RWPE1 (cell line): ENCODE results near the gene UNC5B.

Experiments
- CTCF ChIA-PET: fragments of 350-600 bp; sonication (Branson Sonifier 250); formaldehyde crosslinking; extraction: SDS; loops from one replicate; lab custom pipeline; 2021; lab: Yijun Ruan, JAX
- POLR2A ChIA-PET: fragments of 400-600 bp; formaldehyde crosslinking; extraction: SDS; loops from one replicate; lab custom pipeline; 2020; ENCODE audit warnings: antibody characterized with exemption; ENCODE audit not compliant: low non-redundant PET; lab: Yijun Ruan, JAX
- DNase-seq: peaks from one replicate; pipeline ENCODE4 v3.0.0; 2012; ENCODE audit warnings: low spot score
- H3K27ac ChIP-seq: fragments of 450-650 bp; 2 replicates; pipeline ENCODE4 v1.5.1; 2017
- TF ChIP-seq, protein P1 (sequence below): fragments of 450-650 bp; conservative IDR thresholded peaks from 2 replicates; pipeline ENCODE4 v1.5.1; 2017; ENCODE audit warnings: low read depth, mild to moderate bottlenecking

Gene UNC5B

DNA sequence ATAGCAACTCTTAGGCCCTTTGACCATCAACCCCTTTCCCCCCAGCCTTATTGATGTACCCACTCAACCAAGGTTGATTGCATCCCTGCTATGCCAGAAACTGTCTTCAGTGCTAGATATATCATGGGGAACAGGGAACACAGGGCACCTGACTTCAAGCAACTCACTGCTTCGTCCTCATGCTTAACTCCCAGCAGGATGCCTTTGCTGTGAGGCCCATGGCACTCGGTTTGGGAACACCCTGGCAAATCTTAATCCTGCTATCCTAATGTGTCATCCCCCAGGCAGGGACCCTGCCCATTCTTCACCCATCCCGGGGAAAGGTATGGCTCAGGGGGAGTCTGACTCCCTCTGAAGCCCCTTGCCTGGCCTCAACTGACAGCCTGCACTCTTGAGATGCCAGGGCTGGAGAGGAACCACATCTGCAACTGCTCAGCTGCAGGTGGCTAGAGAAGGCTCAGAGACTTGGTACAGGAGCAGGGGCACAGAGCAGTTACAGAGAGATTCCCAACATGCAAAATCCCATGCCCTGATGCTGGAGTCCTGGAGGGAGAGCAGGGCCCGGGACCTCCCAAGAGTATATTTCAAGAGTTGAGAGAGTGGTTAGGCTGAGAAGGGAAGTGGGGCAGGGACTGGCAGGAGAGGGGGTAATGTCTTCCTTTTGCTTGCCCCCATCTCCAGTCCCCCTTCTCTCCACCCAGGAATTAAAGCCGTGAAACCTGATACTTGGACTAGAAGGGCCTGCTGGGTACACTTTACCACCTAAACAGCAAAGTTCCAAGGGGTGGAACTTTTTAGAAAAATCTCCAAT is 2.4 kb upstream of the UNC5B start:
- no peak overlapping the region for H3K27ac ChIP-seq
- TF ChIP-seq, protein P1, sequence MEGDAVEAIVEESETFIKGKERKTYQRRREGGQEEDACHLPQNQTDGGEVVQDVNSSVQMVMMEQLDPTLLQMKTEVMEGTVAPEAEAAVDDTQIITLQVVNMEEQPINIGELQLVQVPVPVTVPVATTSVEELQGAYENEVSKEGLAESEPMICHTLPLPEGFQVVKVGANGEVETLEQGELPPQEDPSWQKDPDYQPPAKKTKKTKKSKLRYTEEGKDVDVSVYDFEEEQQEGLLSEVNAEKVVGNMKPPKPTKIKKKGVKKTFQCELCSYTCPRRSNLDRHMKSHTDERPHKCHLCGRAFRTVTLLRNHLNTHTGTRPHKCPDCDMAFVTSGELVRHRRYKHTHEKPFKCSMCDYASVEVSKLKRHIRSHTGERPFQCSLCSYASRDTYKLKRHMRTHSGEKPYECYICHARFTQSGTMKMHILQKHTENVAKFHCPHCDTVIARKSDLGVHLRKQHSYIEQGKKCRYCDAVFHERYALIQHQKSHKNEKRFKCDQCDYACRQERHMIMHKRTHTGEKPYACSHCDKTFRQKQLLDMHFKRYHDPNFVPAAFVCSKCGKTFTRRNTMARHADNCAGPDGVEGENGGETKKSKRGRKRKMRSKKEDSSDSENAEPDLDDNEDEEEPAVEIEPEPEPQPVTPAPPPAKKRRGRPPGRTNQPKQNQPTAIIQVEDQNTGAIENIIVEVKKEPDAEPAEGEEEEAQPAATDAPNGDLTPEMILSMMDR = no peak
- ChIA-PET POLR2A (no interaction called here), CTCF (interaction anchor here (0.6 to 1.8 kb wide), 25 partner anchors 16 to 1007 kb away, joined by 3 to 31 read pairs (median 4); no protein-coding TSS in a partner anchor)
- no peak for DNase-seq

DNA sequence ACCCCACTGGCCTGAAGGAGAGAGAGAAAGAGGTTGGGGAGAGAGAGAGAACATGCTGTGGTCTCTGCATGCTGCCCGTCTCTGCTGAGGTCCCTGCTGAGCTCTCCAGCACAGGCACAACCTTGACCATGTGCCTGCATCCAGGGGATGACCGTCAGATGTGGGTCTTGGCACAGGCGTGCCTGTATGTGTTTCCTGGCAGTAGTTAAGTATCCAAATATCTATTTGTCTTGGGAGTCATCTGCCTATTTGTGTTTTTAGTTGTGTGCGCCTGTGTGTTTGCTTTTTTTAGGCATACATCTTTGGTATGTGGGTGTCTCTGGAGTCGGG is 1.9 kb upstream of the UNC5B start:
- CTCF ChIA-PET = no interaction called here
- TF ChIP-seq, protein P1 = no peak
- POLR2A ChIA-PET = no interaction called here

DNA sequence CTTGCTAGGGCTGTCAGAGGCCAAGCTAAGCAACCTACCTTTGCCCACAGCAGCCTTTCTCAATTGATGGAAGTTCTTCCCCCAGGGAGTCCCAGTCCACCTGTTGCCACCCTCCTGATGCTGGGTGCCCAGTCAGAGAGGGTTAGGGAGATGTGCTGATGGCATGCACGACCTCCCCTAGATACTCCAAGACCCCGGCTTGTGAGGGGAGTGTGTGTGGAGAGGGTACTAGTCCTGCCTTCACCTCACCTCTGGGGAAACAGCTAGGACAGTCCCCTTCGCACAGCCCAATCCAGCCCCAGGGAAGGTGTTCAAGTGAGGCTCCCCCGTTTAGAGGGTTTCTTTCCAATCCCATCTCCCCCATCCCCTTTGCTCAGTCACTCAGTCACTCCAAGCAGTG is 1.3 kb upstream of the UNC5B start:
- ChIA-PET POLR2A (no interaction called here), CTCF (no interaction called here)
- no peak overlapping the region for H3K27ac ChIP-seq
- TF ChIP-seq, protein P1 = no peak
- no peak for DNase-seq

More for the DNA sequence above, 1.9 kb upstream of the UNC5B start:
- no peak for DNase-seq
- H3K27ac ChIP-seq = no peak overlapping the region

DNA sequence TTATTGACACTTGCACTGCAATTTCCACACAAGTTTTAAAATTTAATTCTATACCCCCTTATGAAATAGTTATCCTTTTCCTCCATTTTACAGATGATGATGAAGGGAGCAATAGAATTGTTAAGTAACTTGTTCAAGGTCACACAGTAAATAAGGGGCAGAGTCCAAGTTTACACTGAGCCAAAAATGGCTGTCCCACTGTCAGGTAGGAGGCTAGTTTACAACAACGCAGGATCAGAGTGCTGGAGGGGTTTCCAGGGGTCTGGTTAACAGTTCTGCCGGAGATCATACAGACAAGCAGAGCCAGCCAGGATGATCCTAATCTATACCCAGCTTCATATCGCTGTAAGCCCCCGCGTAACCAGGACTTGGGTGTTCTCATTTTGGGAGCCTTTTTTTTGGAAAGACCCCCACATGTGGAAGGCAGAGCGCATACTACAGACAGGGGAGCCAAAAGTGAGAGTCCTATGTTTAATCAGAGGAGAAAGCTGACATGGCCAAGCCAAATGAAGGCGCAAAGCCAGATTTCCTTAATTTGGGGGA is 524 bp upstream of the UNC5B start:
- POLR2A ChIA-PET = interaction anchor here (1.0 kb wide), 1 partner anchor 52 kb away, joined by 4 read pairs; no protein-coding TSS in a partner anchor
- TF ChIP-seq, protein P1 = no peak
- no peak for DNase-seq
- peak overlapping the region; percentile 89 for H3K27ac ChIP-seq
- CTCF ChIA-PET = interaction anchor here (0.7 to 1.9 kb wide), 4 partner anchors 73 to 309 kb away, joined by 3 to 5 read pairs (median 4); no protein-coding TSS in a partner anchor

DNA sequence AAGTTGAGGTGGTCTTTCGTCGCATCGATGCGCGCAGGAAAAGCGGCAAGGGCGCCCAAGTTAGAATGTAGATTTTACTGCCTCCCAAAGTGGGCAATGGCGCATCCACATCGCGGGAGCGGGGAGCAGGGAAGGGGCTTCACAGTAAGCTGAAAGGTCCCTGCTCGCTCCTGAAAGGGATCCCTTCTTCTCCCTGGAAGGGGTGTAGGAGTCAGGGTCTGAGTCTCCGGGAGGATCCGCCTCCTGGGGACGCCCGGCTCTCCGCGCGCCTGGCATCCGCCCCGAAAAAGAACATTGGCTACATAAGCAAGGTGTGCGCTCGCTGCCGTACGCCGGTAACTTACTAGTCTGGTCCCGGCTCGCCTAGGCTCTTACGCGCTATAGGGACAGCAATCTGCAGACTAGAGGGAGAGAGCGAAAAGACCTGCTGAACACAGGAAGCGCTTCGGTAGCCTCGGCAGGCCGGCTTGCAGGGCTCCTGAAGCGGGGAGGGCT is 804 bp downstream of the UNC5B start:
- DNase-seq = peak; percentile 85
- TF ChIP-seq, protein P1 = no peak
- CTCF ChIA-PET = interaction anchor here (0.7 to 1.9 kb wide), 5 partner anchors 53 to 73 kb away, joined by 3 to 5 read pairs (median 3); no protein-coding TSS in a partner anchor
- peak overlapping the region; percentile 89 for H3K27ac ChIP-seq
- POLR2A ChIA-PET = interaction anchor here (1.0 kb wide), 1 partner anchor 53 kb away, joined by 5 read pairs; no protein-coding TSS in a partner anchor

DNA sequence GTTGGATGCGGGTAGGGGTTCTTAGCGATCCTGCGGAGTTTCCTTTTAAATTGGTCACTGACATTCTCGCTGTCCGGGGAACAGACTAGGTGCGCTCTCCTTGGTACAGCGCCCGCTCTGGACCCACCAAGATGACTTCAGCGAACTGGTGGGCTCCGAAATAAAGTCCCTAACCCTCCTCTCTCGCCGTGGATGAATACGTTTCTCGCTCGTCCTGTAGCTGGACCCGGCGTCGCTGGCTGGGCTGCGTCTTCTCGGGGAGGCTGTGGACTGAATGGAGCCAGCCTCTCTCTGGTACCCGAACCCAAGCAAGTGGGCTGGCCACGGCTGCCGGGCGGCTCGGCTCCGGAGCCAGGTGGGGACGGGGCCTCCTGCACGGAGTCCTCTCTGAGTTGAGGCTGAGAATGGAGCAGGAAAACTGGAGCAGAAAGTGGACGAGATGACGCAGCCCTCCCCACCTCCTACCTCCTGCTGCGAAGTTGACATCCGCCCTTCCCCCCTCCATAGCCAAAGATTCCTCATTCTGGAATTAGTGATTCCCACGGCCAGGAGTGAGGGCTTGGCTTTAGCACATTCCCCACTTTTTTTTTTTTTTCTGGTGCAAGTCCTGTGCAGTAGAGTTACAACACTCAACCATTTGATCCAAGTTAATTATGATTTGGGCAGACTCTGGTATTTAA is 1.5 kb downstream of the UNC5B start:
- CTCF ChIA-PET = interaction anchor here (0.6 to 2.5 kb wide), 7 partner anchors 16 to 258 kb away, joined by 3 to 9 read pairs (median 3); no protein-coding TSS in a partner anchor
- TF ChIP-seq, protein P1 = no peak
- peak overlapping the region; percentile 89 for H3K27ac ChIP-seq
- POLR2A ChIA-PET = interaction anchor here (0.7 kb wide), 1 partner anchor 69 kb away, joined by 3 read pairs; no protein-coding TSS in a partner anchor
- peak; percentile 91 for DNase-seq
